T-helper 22 cell (primary cell): ENCODE results near the gene RCBTB2.
"Not testable (repeated sequence)": the region's sequence is repeated elsewhere in the genome, so short reads cannot be mapped to it uniquely, and the experiment has no call there.

Experiments used
- DNase-seq: peaks from one replicate; pipeline ENCODE4 v3.0.0-alpha.2; 2020; ENCODE audit warnings: low read depth

The RCBTB2 gene

GRCh38 chr13:48532506-48533499, at the start of gene RCBTB2:
RCBTB2 (minus strand) TSS chr13:48533080; CDS start chr13:48521939, 11,141 bp downstream.
- peak; percentile 97 for DNase-seq

GRCh38 chr13:48582084-48582483, 49.2 kb upstream of the RCBTB2 start:
- DNase-seq, result no peak

GRCh38 chr13:48580896-48581295, 48.0 kb upstream of the RCBTB2 start:
- no peak for DNase-seq

- DNase-seq, result peak; percentile 33
Observed at GRCh38 chr13:48580185-48580803, 47.4 kb upstream of the RCBTB2 start.

GRCh38 chr13:48579919-48580180, 47.0 kb upstream of the RCBTB2 start:
- not testable (repeated sequence) for DNase-seq

GRCh38 chr13:48579165-48579918, 46.5 kb upstream of the RCBTB2 start:
- DNase-seq, result no peak

- no peak for DNase-seq
Observed at GRCh38 chr13:48578516-48579164, 45.8 kb upstream of the RCBTB2 start.

GRCh38 chr13:48576448-48577010, 43.6 kb upstream of the RCBTB2 start:
- DNase-seq, result no peak

GRCh38 chr13:48575031-48575430, 42.2 kb upstream of the RCBTB2 start:
- DNase-seq, result no peak

- DNase-seq, result no peak
Observed at GRCh38 chr13:48574041-48574796, 41.3 kb upstream of the RCBTB2 start.

GRCh38 chr13:48573213-48574007, 40.5 kb upstream of the RCBTB2 start:
- DNase-seq, result no peak

- DNase-seq, result no peak
Observed at GRCh38 chr13:48571126-48571913, 38.4 kb upstream of the RCBTB2 start.

GRCh38 chr13:48570216-48570828, 37.4 kb upstream of the RCBTB2 start:
- no peak for DNase-seq

- no peak for DNase-seq
Observed at GRCh38 chr13:48569104-48569666, 36.3 kb upstream of the RCBTB2 start.

- DNase-seq, result no peak
Observed at GRCh38 chr13:48568370-48569103, 35.7 kb upstream of the RCBTB2 start.

- no peak for DNase-seq
Observed at GRCh38 chr13:48567515-48568369, 34.9 kb upstream of the RCBTB2 start.

GRCh38 chr13:48564056-48564455, 31.2 kb upstream of the RCBTB2 start:
- DNase-seq, result no peak
